HUDEP-2 (cell line): Measurements from ENCODE around the gene DDOST.
A peak's percentile ranks its signal among the peaks of the same experiment; 100 is the strongest.
"Not testable (repeated sequence)": the region's sequence is repeated elsewhere in the genome, so short reads cannot be mapped to it uniquely, and the experiment has no call there.

Experiments
- DNase-seq, 76 experiments: peaks; one replicate each; lab custom pipeline; 2025; ENCODE audit not compliant: unreplicated experiment in 76 of 76; lab: John Stamatoyannopoulos, UW

Gene DDOST

GRCh38 chr1:20693623-20694022, 32.5 kb upstream of the DDOST start:
- no peak for DNase-seq

GRCh38 chr1:20691872-20692271, 30.7 kb upstream of the DDOST start:
- DNase-seq = no peak

DNA sequence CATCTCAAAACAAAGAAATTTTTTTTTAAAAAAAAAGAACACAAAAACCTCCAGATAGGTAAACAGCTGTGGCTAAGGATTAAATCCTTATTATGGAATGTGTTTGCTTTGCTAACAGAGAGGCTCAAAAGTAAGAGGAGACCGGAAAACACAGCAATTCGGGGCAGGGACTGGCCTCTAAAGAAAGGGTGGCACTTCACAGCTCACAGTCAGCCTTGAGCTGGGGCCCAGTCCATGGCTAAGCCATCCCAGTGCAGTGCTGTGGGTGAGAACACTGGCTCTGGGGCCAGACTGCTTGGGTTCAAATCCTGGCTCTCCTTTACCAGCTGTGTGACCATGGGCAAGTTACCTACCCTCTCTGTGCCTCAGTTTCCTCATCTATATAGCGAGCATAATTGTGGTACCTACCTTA, 28.5 kb upstream of the DDOST start:
- no peak for DNase-seq

- DNase-seq = no peak
Observed at GRCh38 chr1:20686883-20687725, 25.9 kb upstream of the DDOST start.

- DNase-seq = no peak
Observed at GRCh38 chr1:20685741-20686140, 24.6 kb upstream of the DDOST start.

GRCh38 chr1:20685099-20685662, 24.0 kb upstream of the DDOST start:
- DNase-seq = no peak

DNA sequence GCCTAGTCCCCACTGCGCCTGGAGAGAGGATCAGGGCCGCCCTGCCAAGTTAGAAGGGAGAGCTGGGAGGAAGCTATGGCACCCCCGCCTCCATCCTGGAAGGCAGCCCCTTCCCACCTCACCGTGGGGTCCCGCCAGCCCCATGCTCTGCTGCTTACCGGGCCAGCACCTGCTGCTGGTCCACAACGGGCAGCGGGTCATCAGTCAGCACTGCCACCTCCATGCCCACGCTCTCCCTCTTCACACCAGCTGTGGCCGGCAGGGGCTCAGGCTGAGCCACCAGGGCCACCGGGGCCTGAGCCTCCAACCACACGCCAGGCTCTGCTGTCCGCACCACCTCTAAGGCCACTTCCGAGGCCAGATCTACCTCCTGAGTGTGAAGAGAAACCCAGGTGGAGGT, 23.5 kb upstream of the DDOST start:
- DNase-seq = no peak

DNA sequence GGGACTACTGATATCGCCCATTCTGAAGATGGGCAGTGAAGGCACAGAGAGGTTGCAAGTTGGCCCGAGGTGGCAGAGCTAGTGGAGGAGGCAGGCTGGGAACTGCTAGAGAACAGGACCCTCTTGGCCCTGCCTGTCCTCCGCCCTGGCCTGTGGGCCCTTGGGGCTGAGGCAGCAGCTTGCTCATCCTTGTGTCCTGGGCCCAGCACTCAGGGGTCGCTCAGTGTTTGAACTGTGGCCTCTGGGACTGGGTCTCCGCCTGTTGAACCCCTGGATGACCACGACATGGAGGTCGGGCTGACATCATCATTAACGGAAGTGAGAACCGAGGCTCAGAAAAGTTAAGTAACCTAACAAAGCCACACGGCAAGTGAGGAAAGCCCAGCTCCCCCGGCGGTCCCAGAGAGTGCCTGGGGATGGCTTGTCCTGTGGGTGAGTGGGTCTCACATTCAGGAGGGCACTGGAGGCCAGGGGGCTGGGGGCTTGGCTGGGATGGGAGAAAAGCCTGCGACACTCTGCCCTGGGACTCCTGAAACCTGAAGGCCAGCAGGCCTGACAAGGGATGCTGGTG, 23.0 kb upstream of the DDOST start:
- no peak for DNase-seq

- no peak for DNase-seq
Observed at GRCh38 chr1:20683614-20684013, 22.4 kb upstream of the DDOST start.

DNA sequence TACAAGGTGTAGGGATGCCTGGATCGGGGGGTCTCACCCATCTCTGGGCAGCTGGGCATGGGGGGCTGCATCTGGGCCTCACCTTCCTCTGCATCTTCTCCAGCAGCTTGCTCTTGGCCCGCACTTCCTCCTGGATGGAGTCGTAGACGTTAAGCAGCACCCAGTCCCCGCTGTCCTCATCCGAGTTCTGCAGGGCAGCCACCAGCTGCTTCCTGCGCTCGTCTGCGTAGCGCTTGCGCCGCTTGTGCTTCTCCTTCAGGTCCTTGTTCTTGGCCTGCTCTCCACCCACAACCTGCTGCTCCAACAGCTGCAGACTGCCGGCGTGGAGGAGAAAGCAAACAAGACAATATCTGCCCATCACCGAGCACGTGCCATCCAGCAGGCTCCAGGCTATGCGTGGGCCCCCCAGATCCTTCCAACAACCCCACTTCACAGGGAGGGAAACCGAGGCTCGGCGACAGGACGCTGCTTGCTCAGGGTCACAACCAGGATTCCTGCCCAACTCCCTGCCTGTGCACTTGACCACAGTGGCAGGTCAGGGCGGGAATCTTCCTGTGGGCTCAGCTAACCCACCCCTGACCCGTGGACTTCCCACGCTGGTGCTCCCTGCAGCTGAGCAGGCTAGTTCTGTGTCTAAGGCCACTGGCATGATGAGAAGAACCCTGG, 21.5 kb upstream of the DDOST start:
- no peak for DNase-seq

GRCh38 chr1:20681999-20682398, 20.8 kb upstream of the DDOST start:
- no peak for DNase-seq

GRCh38 chr1:20680269-20680668, 19.1 kb upstream of the DDOST start:
- no peak for DNase-seq

DNA sequence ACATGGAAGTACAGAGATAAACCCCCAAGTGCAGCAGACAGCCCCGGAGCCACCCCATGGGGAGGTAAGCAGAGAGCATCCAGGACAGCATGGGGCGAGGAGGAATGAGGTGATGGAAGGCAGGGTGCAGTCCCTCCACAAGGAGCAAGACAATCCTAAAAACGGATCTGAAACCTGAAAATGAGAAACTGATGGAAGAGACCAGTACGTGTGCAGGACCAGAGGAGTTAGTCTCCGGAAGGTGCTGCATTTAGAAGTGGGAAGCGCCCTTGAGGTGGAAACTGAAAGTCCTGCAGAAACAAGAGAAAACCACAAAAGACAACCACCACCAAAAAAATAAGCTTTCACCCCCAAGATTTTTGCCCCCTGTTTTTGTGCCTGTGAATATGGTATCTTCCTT, 17.4 kb upstream of the DDOST start:
- DNase-seq = no peak

DNA sequence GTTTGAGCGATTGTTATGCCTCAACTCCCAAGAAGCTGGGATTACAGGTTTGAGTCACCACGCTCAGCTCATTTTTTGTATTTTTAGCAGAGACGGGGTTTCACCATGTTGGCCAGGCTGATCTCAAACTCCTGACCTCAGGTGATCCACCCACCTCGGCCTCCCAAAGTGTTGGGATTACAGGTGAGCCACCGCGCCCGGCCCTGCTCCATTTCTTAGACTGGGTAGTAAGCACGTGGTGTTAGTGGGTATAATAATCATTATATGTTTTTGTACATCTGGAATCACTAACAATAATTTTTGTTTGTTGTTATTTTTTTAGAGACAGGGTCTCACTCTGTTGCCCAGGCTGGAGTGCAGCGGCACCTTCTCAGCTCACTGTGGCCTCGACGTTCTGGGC, 12.5 kb upstream of the DDOST start:
- DNase-seq = not testable (repeated sequence)

GRCh38 chr1:20672265-20672632, 11.1 kb upstream of the DDOST start:
- no peak for DNase-seq

GRCh38 chr1:20670936-20671335, 9.8 kb upstream of the DDOST start:
- no peak for DNase-seq

- DNase-seq = no peak
Observed at GRCh38 chr1:20668581-20668980, 7.4 kb upstream of the DDOST start.

DNA sequence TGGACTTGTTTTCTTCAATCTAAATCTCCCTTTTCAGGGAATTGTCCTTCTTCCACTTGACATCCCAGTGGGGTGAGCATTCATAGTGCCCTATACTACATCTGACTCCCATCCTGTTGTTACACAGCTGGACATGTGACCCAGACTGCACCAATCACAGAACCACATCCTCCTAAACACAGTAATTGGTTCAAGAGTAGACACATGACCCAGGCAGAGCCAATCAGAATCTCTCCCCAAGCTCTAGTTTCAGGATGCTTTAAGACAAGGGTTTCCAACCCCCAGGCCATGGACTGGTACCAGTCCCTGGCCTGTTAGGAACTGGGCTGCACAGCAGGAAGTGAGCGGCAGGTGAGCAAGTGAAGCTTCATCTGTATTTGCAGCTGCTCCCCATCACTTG, 5.6 kb upstream of the DDOST start:
- DNase-seq = peak in 2 of 76 experiments; percentile 3 to 15

- DNase-seq = no peak
Observed at GRCh38 chr1:20666146-20666545, 5.0 kb upstream of the DDOST start.

DNA sequence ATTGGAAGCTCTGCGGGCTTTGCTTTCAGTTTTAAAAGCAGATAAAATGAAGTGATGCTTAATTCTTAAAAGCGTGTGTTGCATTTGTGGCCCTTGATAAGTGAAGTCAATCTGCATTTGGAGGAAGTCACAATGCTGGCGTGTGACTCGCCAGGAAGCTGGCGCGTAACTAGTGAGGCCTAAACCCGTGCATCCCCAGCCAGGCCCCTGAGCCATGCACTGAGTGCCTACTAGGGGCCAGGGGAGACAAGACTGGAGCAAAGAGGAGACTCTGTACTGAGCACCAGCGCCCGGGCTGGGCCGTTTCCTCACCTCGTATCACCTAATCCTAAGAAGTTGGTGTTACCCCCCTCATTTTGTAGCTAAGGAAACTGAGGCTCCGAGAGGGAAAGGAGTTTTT, 4.6 kb upstream of the DDOST start:
- DNase-seq = peak in 1 of 76 experiments; percentile 3

GRCh38 chr1:20663969-20664715, 3.0 kb upstream of the DDOST start:
- no peak for DNase-seq
